Kasumi-1 (cell line): ENCODE results near the gene HS6ST2.
"Not testable (repeated sequence)": the region's sequence is repeated elsewhere in the genome, so short reads cannot be mapped to it uniquely, and the experiment has no call there.

Source experiments
- DNase-seq, 2 experiments: peaks; one replicate each; lab custom pipeline; 2025; lab: John Stamatoyannopoulos, UW

HS6ST2 gene

DNA sequence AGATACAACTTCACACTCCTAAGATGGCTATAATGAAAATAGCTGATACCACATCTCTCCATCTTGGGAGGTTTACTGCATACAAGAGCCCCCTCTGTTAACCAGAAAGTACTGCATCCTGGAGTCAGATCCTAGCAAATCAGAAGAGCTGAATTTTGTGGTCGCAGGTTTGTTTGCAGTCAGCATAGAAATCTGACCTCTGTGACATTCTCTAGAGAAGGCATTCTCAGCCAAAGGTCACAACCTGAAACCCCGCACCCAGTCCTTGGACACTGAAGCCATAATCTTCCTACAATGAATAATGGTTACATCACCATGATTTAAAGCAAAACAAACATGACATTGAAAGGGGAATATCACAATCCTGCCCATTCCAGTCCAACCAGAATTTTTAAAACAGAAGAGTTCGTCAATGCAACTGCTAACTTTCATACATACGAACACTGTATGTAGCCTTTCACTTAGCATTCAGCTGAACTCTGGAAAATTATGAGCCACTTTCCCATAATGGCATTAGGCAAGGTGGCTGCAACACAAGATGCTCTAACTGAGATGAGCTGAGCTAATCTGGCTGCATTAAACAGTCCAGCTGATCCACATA is 17.6 kb downstream of the HS6ST2 start:
- peak in 1 of 2 experiments; percentile 0 for DNase-seq

DNA sequence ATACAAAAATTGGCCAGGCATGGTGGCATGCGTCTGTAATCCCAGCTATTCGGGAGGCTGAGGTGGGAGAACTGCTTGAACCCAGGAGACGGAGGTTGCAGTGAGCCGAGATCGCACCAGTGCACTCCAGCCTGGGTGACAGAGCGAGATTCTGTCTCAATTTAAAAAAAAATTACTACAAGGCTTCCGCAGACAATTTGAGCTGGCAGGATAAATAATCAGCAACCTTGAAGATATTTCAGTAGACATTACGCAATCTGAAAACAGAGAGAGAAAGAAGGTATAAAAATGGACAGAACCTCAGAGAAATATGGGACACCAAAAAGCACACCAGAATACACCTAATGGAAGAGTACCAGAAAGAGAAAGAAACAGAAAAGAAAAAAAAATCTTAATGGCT is 25.3 kb downstream of the HS6ST2 start:
- no peak for DNase-seq

DNA sequence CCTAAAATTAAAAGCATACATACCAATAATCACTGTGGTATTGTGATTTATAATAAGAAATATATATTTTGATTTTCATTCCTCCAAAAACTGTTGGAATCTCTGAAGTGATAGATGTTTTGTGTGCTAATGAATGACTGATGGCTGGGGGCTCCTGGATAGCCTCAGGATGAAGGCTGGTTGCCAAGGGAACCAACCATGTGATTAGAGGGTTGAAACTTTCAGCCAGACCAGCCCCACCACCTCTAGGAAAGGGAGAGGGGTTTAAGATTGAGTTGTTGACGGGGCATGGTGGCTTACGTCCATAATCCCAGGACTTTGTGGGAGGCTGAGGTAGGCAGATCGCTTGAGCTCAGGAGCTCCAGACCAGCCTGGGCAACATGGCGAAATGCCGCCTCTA is 34.0 kb downstream of the HS6ST2 start:
- no peak for DNase-seq

DNA sequence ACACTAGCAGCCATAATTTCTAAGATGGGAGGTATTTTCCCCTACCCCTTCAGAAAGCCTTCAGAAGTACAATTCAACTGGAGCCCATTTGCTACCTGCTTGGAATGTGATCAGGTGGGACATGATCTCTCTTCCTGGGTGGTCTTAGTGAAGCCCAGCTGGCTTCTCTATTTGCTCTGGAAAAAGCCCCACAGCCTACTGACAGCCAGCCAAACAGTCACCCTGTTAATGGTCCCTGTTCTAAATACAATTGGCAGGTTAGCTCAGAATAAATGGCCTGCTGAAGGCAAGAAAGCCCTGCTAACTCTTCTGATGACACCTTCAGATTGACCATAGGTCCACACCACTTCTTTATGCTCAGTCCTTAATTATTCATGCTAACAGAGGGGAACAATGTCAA is 39.9 kb downstream of the HS6ST2 start:
- DNase-seq, result no peak

DNA sequence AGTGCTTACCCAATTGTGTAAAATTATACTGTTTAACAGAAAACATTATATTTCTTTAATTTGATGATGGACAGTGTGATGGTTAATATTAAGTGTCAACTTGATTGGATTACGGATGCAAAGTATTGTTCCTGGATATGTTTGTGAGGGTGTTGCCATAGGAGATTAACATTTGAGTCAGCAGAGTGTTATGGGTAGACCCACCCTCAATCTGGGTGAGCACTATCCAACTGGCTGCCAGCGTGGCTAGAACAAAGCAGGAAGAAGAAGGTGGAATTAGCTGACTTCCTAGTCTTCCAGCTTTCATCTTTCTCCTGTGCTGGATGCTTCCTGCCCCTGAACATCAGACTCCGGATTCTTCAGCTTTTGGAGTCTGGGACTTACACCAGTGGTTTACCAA is 42.1 kb downstream of the HS6ST2 start:
- no peak for DNase-seq

DNA sequence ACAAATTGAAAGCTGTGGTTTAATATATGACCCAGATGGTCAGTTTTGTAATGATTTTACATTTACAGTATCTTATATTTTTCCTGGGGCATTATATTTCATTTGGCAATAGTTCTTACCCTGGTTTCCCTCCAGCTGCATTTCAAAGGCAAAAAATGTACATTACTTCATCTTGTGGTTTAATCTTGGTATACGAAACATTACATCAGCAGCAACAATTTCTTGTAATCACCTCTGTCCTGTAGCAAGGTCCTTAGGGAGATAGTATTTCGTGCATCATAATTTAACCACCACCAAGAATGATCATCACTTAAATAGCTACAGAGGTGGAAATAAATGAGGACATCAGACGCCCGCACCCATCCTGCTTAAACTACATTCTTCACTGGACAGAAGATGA is 48.8 kb downstream of the HS6ST2 start:
- DNase-seq, result no peak

DNA sequence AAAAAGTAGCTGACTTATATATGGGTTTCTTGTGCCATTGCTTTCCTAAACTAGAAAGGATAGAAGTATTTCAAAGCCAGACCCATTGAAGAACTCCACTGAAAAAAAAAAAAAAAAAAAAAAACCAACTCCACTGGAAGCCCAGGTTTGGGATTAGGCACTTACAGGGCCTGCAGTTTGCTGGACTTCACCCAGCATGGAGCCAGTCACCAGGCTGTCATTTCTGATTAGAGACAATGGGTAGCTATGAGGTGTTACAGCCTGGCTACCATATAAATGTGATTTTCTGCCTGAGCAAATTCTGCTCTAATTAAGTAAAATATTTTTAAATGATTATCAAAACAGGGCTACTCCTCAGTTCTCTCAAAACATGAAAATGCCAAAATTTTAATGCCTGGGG is 49.5 kb downstream of the HS6ST2 start:
- DNase-seq, result no peak

DNA sequence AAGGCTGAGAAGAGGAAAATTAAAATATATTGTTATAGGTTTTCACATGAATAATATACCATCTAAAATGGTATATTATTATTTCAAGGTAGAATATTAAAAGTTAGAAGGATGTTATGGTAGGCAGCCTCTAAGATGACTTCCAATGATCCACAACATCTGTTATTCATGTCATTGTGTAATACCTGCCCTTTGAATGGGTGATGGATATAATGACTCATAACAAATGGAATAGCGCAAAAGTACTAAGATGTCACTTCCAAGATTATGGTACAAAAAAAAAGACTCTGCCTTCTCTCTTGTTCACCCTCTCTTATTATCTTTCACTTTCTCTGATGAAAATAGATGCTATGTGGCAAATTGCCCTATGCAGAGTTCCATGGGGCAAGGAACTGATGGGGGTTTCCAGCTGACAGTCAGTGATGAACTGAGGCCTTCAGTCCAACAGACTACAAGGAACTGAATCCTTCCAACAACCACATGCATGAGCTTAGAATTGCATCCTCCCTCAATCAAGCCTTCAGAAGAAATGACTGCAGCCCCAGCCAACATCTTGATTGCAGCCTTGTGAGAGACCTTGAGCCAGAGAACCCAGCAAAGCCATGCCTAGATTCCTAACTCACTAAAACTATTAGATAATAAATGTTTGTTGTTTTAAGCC is 57.7 kb downstream of the HS6ST2 start:
- DNase-seq, result no peak

DNA sequence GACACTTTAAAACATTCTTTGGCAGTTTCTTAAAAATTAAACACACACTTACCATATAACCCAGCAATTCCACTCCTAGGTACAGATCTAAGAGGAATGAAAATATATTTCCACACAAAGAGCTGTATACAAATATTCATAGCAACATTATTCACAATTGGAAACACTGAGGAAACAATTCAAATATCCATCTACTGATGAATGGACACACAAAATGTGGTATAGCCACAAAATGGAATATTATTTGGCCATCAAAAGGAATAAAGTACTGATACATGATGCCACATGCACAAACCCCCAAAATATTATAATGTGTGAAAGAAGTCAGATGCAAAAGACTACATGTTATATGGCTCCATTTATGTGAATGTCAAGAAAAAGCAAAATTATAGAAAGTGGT is 70.9 kb downstream of the HS6ST2 start:
- no peak for DNase-seq

DNA sequence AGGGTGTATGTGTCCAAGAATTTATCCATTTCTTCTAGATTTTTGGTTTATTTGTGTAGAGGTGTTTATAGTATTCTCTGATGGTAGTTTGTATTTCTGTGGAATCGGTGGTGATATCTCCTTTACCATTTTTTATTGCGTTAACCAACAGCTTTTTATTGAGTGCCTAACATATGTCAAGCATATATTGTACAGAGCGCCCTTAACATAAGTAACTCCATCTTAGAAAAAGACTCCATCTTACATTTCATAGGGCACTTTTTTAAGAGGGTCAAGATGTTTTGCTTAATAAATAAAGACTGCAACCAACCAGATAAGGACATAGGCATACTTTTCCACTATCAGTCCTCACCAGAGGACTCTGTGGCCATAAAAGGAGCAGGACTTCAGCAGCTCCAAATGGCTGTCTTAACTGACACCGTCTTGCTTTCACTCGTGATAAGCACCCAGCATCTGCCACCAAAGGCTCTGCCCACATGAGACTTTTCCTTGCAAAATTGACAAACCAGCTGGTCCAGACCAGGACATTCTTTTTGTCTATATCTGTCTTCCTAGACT is 75.0 kb downstream of the HS6ST2 start:
- DNase-seq, result no peak

DNA sequence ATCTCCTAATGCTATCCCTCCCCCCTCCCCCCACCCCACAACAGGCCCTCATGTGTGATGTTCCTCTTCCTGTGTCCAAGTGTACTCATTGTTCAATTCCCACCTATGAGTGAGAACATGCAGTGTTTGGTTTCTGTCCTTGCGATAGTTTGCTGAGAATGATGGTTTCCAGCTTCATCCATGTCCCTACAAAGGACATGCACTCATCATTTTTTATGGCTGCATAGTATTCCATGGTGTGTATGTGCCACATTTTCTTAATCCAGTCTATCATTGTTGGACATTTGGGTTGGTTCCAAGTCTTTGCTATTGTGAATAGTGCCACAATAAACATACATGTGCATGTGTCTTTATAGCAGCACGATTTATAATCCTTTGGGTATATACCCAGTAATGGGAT is 77.7 kb downstream of the HS6ST2 start:
- not testable (repeated sequence) for DNase-seq

DNA sequence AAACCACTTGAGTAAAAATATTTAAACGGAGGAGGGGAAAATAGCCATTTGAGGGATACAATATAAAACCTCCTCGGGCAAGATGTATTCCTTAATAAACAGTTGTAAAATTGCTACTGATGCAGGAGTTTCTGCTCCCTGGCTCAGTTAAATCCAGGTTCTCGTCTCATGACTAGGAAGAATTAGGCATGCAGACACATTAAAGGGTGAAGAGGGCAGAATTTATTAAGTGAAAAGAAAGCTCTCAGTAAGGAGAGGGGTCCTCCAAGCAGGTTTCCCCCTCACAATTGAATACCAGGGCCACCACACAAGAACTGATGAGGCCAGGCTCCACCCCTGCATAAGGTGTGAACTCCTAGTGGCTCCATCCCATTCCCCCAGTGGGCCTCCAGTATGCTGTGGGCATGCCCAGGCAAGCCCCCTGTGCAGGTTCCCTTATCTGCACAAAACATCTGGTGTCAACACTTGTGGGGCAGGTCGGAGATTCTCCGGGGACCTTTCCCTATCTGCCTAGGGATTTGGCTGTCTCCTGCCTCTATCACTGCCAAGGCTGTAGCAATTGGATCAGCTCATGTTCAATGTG is 80.4 kb downstream of the HS6ST2 start:
- DNase-seq, result no peak

DNA sequence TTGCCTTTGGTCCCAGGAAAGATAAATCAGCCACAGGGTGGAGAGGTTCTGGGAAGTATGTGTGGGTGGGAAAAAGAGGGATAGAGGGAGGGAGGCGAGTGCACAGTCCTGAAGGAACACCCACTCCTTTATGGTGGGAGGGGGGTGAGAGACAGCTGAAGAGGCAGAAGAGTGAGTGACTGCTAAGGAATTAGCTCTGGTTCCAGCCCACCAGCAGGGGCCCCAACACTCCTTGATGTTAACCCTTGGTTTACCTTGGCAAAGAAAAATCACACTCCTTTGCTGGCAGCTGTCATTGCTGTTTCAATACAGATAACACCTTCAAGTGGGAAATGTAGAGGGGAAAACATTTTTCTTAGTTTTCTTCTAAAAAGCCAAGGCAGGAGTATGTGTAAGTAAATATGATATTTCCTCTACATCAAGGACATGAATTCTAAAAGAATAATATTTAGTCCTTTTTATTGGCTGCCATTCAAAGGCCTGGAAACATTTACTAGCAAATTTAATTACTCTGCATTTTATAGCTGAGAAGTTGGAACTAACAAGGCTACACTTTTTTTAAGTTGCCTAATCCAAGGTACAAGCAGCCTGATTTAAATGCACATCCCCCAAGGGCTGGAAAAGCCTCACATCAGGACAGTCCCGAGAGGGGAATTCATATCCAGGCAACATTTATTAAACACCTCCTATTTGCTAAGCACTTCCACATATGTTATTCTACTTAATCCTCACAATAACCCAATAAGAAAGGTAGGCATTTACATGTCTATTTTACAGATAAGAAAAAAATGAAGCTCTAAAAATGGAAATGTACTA is 81.7 kb downstream of the HS6ST2 start:
- DNase-seq, result no peak

DNA sequence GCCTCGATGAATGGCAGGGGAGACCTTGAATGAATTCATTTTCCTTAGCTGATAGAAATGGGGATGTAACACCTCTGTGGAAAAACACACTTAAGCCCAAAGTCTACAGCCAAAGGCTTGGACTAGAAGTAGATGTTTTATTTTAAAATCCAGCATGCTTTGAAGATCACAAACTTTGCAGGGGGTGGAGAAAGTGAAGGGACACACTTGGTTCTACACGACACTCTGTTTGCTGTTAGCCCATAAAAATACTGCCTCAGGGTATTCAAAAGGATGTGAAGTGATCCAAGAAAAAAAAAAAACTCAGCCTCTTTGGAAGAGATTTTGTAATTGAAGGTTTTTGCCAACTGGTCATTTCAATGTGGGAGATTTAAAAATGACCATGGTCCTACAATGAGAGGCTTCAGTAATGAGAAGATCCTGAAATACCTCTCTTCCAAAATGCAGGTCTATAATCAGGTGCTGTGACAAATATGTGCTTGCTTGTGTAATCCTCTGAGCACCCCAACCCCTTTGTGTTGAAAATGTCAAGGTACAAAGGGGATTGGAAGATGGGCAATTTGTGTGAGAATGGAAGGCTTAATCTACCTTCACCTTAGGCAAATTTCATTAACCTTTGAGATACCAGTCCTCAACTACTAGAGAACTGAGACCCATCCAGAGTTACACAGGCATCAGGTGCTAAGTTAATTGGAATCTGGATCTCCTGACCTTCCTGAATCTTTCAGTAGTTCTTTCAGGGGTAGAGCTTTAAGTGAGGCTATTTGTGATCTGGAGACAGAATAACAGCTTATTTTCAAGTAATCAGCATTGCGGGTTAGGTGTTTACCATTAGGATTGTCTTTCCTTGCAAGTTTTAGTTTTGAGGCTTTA is 82.5 kb downstream of the HS6ST2 start:
- no peak for DNase-seq

DNA sequence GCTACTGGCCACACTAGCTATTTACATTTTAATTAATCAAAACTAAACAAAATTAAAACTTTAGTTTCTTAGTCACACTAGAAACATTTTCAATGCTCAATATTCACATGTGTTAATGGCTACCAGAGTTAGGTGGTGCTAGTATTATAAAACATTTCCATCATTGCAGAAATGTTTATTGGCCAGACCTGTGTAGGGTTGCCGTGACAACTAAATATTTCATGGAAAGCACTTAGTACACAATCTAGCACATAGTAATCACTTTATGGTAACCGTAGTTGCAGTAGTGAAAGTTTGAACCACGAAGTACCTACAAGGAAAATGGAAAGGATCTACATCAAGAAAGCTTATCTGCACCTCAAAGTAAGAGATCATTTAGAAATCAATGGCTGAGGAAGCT is 95.9 kb downstream of the HS6ST2 start:
- no peak for DNase-seq

DNA sequence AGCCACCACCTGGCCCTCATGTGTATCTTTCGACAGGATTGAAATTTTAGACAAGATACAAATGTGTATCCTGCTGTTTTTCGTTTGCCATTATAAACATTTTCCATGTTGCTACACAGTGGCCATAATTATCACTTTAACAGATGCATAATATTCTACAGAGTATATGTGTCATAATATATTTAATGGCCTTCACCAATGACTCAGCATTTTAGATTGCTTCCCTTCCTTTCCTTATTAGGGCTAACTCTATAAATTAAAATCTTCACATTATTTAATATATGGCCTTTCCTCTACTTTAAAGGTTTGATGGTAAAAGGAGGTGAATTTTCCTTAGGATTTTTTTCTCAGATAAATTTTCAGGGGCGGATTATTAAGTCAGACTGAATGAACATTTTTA is 97.4 kb downstream of the HS6ST2 start:
- no peak for DNase-seq

DNA sequence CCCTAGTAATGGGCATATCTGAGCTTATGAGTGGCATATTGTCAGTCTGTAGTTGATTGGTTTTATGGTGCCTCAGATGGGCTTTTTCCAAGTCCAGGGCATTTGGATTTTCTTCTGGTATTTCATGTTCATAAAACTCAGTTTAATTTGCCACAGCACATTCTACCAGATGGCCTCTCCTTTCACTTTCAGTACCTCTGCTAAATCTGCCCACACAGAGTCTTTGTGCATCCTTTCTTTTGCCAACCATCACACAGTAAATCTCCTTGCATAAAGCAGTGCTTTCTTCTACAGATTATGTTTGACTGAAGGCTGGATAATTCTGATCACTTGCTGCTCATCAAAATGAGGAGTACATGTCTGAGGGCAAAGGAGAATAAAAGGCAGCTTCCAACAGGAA is 98.2 kb downstream of the HS6ST2 start:
- no peak for DNase-seq

DNA sequence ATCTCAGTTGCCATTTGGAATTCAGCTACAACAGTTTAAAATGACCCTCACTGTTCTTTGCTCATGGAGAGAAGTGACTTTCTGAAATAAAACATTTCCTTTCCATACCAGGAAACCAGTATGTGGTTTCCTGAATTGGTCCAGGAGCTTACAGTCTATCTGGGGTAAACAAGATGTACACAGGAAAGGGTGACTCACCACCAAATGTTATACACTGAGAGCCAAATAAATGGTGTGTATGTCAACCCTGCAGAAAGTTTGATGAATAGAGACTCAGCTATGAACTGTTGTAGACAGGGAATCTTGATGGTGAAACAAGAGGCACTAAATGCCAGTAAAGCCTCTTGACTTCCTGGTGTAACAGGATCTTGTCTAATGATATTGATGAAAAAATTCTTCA is 100.4 kb downstream of the HS6ST2 start:
- peak; percentile 31 to 35 for DNase-seq

DNA sequence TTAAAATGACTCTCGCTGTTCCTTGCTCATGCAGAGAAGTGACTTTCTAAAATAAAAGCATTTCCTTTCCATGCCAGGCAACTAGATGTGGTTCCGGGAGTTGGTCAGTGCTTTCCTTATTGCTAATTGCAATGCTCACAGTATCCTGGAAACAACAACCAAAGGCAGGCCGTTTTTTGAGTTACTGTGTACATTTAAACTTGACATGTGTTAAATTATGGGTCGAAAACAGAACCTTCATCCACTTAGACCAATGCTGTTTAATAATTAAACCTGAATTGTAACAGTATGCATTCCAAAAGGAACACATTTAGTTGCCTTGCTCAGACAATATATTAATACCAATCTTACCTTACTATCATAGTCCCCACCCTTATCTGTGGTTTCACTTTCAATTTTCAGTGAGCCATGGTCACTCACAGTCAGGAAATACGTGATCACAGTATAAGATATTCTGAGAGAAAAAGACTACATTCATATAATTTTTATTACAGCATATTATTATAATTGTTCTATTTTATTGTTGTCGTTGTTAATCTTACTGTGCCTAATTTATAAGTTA is 102.6 kb downstream of the HS6ST2 start:
- DNase-seq, result no peak

DNA sequence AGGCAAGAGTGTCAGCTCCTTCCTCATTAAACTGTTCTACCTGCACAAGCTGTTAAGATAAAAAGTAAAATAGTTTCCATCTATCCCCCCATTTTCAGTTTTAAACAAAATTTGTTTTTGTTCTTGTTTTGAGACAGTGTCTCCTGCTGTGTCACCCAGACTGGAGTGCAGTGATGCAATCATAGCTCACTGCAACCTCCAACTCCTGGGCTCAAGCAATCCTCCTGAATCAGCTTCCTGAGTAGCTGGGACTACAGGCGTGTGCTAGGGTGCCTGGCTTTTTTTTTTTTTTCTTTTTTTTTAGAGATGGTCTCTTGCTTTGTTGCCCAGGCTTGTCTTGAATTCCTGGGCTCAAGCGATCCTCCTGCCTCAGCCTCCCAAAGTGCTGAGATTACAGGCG is 105.4 kb downstream of the HS6ST2 start:
- DNase-seq, result peak in 1 of 2 experiments; percentile 5

DNA sequence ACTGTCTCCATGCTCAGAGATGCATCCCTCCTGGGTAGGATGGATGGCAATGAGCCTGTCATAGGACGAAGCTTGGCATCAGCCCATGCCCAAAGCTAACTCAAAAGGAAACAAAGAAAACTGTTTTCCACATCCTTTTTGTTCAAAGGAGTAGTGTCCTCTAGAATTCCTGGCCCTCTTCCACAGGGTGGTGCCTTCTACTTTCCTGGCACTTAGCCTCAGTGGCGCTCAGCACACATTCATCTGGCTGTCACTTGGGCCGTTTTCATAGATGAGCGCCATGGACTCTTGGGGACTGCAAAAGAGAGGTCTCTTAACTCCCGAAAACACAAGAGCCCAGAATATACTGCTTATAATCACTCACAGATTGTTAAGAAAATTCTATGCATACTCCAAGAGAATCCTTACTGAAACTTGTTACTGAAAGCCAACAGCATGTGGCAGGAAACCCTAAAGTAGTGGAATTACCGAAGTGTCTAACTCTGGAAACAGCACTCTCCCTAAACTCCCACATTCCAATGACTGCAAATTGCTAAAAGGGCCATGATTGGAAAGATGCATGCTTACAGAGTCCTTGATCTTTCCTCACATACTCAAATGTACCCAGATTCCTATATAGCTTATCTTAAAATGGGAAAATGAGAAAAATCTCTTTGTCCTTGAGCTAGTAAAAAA is 110.0 kb downstream of the HS6ST2 start:
- DNase-seq, result no peak
